Liver (tissue), 9 donors: ENCODE data around the gene MYO6. TPM values are rescaled to one million over a fixed set of nuclear protein-coding genes. Genes with fewer than 3 reads are reported as not detected.

ENCODE experiments used
- DNase-seq: peaks from one replicate; pipeline ENCODE4 v3.0.0-alpha.2; 2017; ENCODE audit warnings: low spot score
- H3K27ac ChIP-seq, 2 donors: one replicate each; pipeline ENCODE4 v1.7.0; 2013; ENCODE audit warnings: inconsistent platforms in 2 of 2, low read length in 2 of 2, control low read depth in 1 of 2, low read depth in 1 of 2, mild to moderate bottlenecking in 1 of 2
- H3K27me3 ChIP-seq, 4 donors: one replicate each; pipeline versions ENCODE4 v1.6.1 to v1.7.0; 2013; ENCODE audit warnings: low read length in 3 of 4, inconsistent platforms in 1 of 4, mild to moderate bottlenecking in 1 of 4, moderate library complexity in 1 of 4; ENCODE audit not compliant: control insufficient read depth in 4 of 4, insufficient read depth in 4 of 4
- H3K36me3 ChIP-seq, 4 donors: one replicate each; pipeline versions ENCODE4 v1.6.1 to v1.7.0; 2013; ENCODE audit warnings: low read length in 3 of 4, mild to moderate bottlenecking in 3 of 4, low read depth in 1 of 4, moderate library complexity in 1 of 4; ENCODE audit not compliant: control insufficient read depth in 4 of 4, insufficient read depth in 3 of 4
- H3K4me1 ChIP-seq, 4 donors: one replicate each; pipeline versions ENCODE4 v1.6.1 to v1.7.0; 2013; ENCODE audit warnings: low read length in 3 of 4, mild to moderate bottlenecking in 3 of 4, moderate library complexity in 1 of 4; ENCODE audit not compliant: control insufficient read depth in 4 of 4, insufficient read depth in 4 of 4
- H3K4me3 ChIP-seq, 3 donors: one replicate each; pipeline versions ENCODE4 v1.6.1 to v1.7.0; 2013; ENCODE audit warnings: low read length in 3 of 3, control low read depth in 1 of 3, low read depth in 1 of 3, mild to moderate bottlenecking in 1 of 3
- H3K9ac ChIP-seq, 2 donors: one replicate each; pipeline ENCODE4 v1.7.0; 2013; ENCODE audit warnings: low read length in 2 of 2, mild to moderate bottlenecking in 2 of 2, moderate library complexity in 2 of 2, control low read depth in 1 of 2, low read depth in 1 of 2
- H3K9me3 ChIP-seq, 4 donors: one replicate each; pipeline versions ENCODE4 v1.6.1 to v1.7.0; 2013; ENCODE audit warnings: low read length in 3 of 4; ENCODE audit not compliant: control insufficient read depth in 4 of 4
- ATF3 ChIP-seq: IDR thresholded peaks from 2 replicates; pipeline ENCODE4 v1.6.1; 2016; ENCODE audit warnings: antibody characterized with exemption
- CTCF ChIP-seq: fragments of 150-350 bp; IDR thresholded peaks from 2 replicates; pipeline ENCODE4 v1.5.1; 2017; ENCODE audit warnings: improper control_type of control experiment, low read depth, low read length; ENCODE audit not compliant: missing input control
- EGR1 ChIP-seq, 2 donors: IDR thresholded peaks; 2 replicates each; pipeline ENCODE4 v1.6.1; 2016 to 2018; ENCODE audit warnings: antibody characterized with exemption in 2 of 2, low read depth in 2 of 2
- FOXA2 ChIP-seq: IDR thresholded peaks from 2 replicates; pipeline ENCODE4 v1.6.1; 2016; ENCODE audit warnings: antibody characterized with exemption
- GABPA ChIP-seq, 2 donors: IDR thresholded peaks in 1 of 2; conservative IDR thresholded peaks in 1 of 2; 2 replicates each; pipeline ENCODE4 v1.6.1; 2016; ENCODE audit warnings: antibody characterized with exemption in 2 of 2, mild to moderate bottlenecking in 1 of 2, moderate library complexity in 1 of 2
- HNF4A ChIP-seq, 2 donors: conservative IDR thresholded peaks; 2 replicates each; pipeline ENCODE4 v1.6.1; 2016; ENCODE audit warnings: antibody characterized with exemption in 2 of 2, mild to moderate bottlenecking in 2 of 2
- HNF4G ChIP-seq: IDR thresholded peaks from 2 replicates; pipeline ENCODE4 v1.6.1; 2016; ENCODE audit warnings: antibody characterized with exemption
- JUND ChIP-seq, 2 donors: IDR thresholded peaks; 2 replicates each; pipeline ENCODE4 v1.6.1; 2016; ENCODE audit warnings: antibody characterized with exemption in 2 of 2
- MAX ChIP-seq: IDR thresholded peaks from 2 replicates; pipeline ENCODE4 v1.6.1; 2016; ENCODE audit warnings: antibody characterized with exemption
- NR2F2 ChIP-seq: IDR thresholded peaks from 2 replicates; pipeline ENCODE4 v1.6.1; 2016; ENCODE audit warnings: antibody characterized with exemption
- RAD21 ChIP-seq, 2 donors: IDR thresholded peaks; 2 replicates each; pipeline ENCODE4 v1.6.1; 2016; ENCODE audit warnings: antibody characterized with exemption in 2 of 2, mild to moderate bottlenecking in 2 of 2
- REST ChIP-seq: IDR thresholded peaks from 2 replicates; pipeline ENCODE4 v1.6.1; 2016; ENCODE audit warnings: antibody characterized with exemption, mild to moderate bottlenecking
- RXRA ChIP-seq, 2 donors: IDR thresholded peaks; 2 replicates each; pipeline ENCODE4 v1.6.1; 2017 to 2018; ENCODE audit warnings: antibody characterized with exemption in 2 of 2, mild to moderate bottlenecking in 1 of 2
- SP1 ChIP-seq: IDR thresholded peaks from 2 replicates; pipeline ENCODE4 v1.6.1; 2018; ENCODE audit warnings: antibody characterized with exemption, mild to moderate bottlenecking
- TAF1 ChIP-seq: conservative IDR thresholded peaks from 2 replicates; pipeline ENCODE4 v1.6.1; 2016; ENCODE audit warnings: antibody characterized with exemption, mild to moderate bottlenecking
- YY1 ChIP-seq: IDR thresholded peaks from 2 replicates; pipeline ENCODE4 v1.6.1; 2016; ENCODE audit warnings: antibody characterized with exemption, mild to moderate bottlenecking
- ZBTB33 ChIP-seq: IDR thresholded peaks from 2 replicates; pipeline ENCODE4 v1.6.1; 2016; ENCODE audit warnings: antibody characterized with exemption
- WGBS: extraction: QIAGEN DNeasy Blood & Tissue Kit; methylation state at CpG from one replicate; pipeline ENCODE4 v1.1.7; 2013; 5-methylcytosine and 5-hydroxymethylcytosine counted together
- polyA plus RNA-seq, 2 donors: library from polyadenylated mRNA; stranded (reverse) in 1 of 2; unstranded in 1 of 2; fragments of 200-250 nt in 1 of 2; fragments of >200 nt in 1 of 2; fragmentation: Nextera tagmentation in 1 of 2; extraction: Ambion mirVana in 1 of 2; gene quantifications; one replicate each; pipeline versions ENCODE4 v1.2.1 to v1.2.3, GENCODE V29; 2013 to 2015
- total RNA-seq, 2 donors: library from RNA; depleted of rRNA; stranded (reverse); fragments of >200 nt; gene quantifications; one replicate each; pipeline ENCODE4 v1.2.3, GENCODE V29; 2014
- donor health status: healthy.
- donor health status: healthy.
- donor health status: healthy.
- donor health status: healthy.
- donor health status: healthy.

The MYO6 gene
- total and polyA plus RNA-seq, 4 donors = 6.5 to 18.3 (median 12.7) TPM

GRCh38 chr6:75926293-75927168 is 177.5 kb downstream of the MYO6 start:
- no peaks in the 10 kb centered on the region for H3K27me3 ChIP-seq
- no peaks in the 10 kb centered on the region for H3K9me3 ChIP-seq
- no peaks in the 10 kb centered on the region for H3K36me3 ChIP-seq
- H3K27ac ChIP-seq = no peak overlapping the region
- 89% methylated on average over 5 of the region's 5 CpGs for WGBS
- no peak overlapping the region for H3K9ac ChIP-seq
- H3K4me3 ChIP-seq = no peak overlapping the region
- no peaks in the 10 kb centered on the region for H3K4me1 ChIP-seq
- DNase-seq = no peak
- TF ChIP-seq RXRA (IDR thresholded peaks at IDR 0.05) = no peak
- no peak for TF ChIP-seq TAF1
- no peak for TF ChIP-seq EGR1 (IDR thresholded peaks at IDR 0.05; ENCODE audit: low read depth in 2 of 2)
- no peak for TF ChIP-seq REST
- no peak for TF ChIP-seq FOXA2
- no peak for TF ChIP-seq HNF4G
- TF ChIP-seq GABPA (IDR thresholded peaks at IDR 0.05 in 1 of 2, conservative IDR thresholded peaks at IDR 0.05 in 1 of 2) = no peak
- no peak for TF ChIP-seq ATF3
- TF ChIP-seq MAX = no peak
- TF ChIP-seq HNF4A (conservative IDR thresholded peaks at IDR 0.05) = no peak
- no peak for TF ChIP-seq NR2F2

- H3K27me3 ChIP-seq = no peaks in the 10 kb centered on the region
- WGBS = 87% methylated on average over 11 of the region's 11 CpGs
- DNase-seq = no peak
- peaks cover 1 to 17% (median 9%) of the 10 kb centered on the region in 4 donors for H3K4me1 ChIP-seq
- H3K4me3 ChIP-seq = no peak overlapping the region
- H3K27ac ChIP-seq = no peak overlapping the region
- no peaks in the 10 kb centered on the region for H3K9me3 ChIP-seq
- no peaks in the 10 kb centered on the region for H3K36me3 ChIP-seq
- H3K9ac ChIP-seq = no peak overlapping the region
- TF ChIP-seq JUND (IDR thresholded peaks at IDR 0.05) (no peak), FOXA2 (no peak), TAF1 (no peak), RAD21 (IDR thresholded peaks at IDR 0.05) (no peak), SP1 (no peak), ZBTB33 (no peak), NR2F2 (no peak), HNF4G (no peak), ATF3 (no peak), CTCF (no peak), YY1 (no peak), REST (no peak), RXRA (IDR thresholded peaks at IDR 0.05) (no peak), MAX (no peak), EGR1 (IDR thresholded peaks at IDR 0.05; ENCODE audit: low read depth in 2 of 2) (no peak)
Measured at GRCh38 chr6:75931011-75931680, 182.1 kb downstream of the MYO6 start.
